ENCODE results near the gene CHD9.

GRCh38 chr16:53219371-53219770, 164.6 kb downstream of the CHD9 start:
- no peak for TF ChIP-seq CTCF (IDR thresholded peaks at IDR 0.05; ENCODE audit: insufficient read depth, low read length, poor library complexity, severe bottlenecking)
- no peak for TF ChIP-seq EZH2phosphoT487 (conservative IDR thresholded peaks at IDR 0.05; ENCODE audit: low read length)
